HepG2 (cell line): ENCODE data around the gene FBXO5. TPM values are rescaled to one million over a fixed set of nuclear protein-coding genes. Genes with fewer than 3 reads are reported as not detected.
A peak's percentile ranks its signal among the peaks of the same experiment; 100 is the strongest.

Experiments used
- AKNA ChIP-seq: sonication (generic); formaldehyde crosslinking; IDR thresholded peaks from 2 replicates; pipeline ENCODE4 v1.4.0; 2020; ENCODE audit warnings: missing genetic modification reagents, borderline replicate concordance
- DMAP1 ChIP-seq: IDR thresholded peaks from 2 replicates; pipeline ENCODE4 v1.6.1; 2016
- EP300 ChIP-seq, 3 experiments: sonication (generic) in 1 of 3; formaldehyde crosslinking in 1 of 3; IDR thresholded peaks; 2 replicates each; pipeline versions ENCODE4 v1.5.1 to v1.6.1; 2011 to 2020; ENCODE audit warnings: low read depth in 2 of 3, low read length in 2 of 3, borderline replicate concordance in 1 of 3, improper control_type of control experiment in 1 of 3, mild to moderate bottlenecking in 1 of 3, missing genetic modification reagents in 1 of 3, moderate library complexity in 1 of 3
- HNRNPUL1 ChIP-seq: fragments of 200-400 bp; formaldehyde crosslinking; IDR thresholded peaks from 2 replicates; pipeline ENCODE4 v1.6.1; 2017; ENCODE audit warnings: low read depth, mild to moderate bottlenecking, low read length, moderate library complexity
- JUNB ChIP-seq: sonication (generic); formaldehyde crosslinking; IDR thresholded peaks from 2 replicates; pipeline ENCODE4 v1.8.0; 2022; ENCODE audit warnings: missing genetic modification reagents, mild to moderate bottlenecking, borderline replicate concordance
- KDM5B ChIP-seq: sonication (generic); formaldehyde crosslinking; IDR thresholded peaks from 2 replicates; pipeline ENCODE4 v1.4.0; 2020; ENCODE audit warnings: missing genetic modification reagents, mild to moderate bottlenecking, borderline replicate concordance
- MEF2D ChIP-seq: sonication (generic); formaldehyde crosslinking; IDR thresholded peaks from 2 replicates; pipeline ENCODE4 v1.5.1; 2020; ENCODE audit warnings: mild to moderate bottlenecking, missing genetic modification reagents
- PHF8 ChIP-seq: sonication (generic); formaldehyde crosslinking; IDR thresholded peaks from 2 replicates; pipeline ENCODE4 v1.5.0; 2020; ENCODE audit warnings: missing genetic modification reagents
- RELA ChIP-seq: sonication (generic); formaldehyde crosslinking; IDR thresholded peaks from 2 replicates; pipeline ENCODE4 v1.4.0; 2020; ENCODE audit warnings: missing genetic modification reagents
- SNAPC5 ChIP-seq: sonication (generic); formaldehyde crosslinking; IDR thresholded peaks from 2 replicates; pipeline ENCODE4 v1.8.1; 2023; ENCODE audit warnings: mild to moderate bottlenecking, missing genetic modification reagents, borderline replicate concordance
- SP1 ChIP-seq, 2 experiments: fragments of 450-650 bp in 1 of 2; sonication (generic) in 1 of 2; formaldehyde crosslinking in 1 of 2; IDR thresholded peaks; 2 replicates each; pipeline versions ENCODE4 v1.4.0 to v1.6.1; 2016 to 2020; ENCODE audit warnings: missing genetic modification reagents in 1 of 2
- ZBTB25 ChIP-seq: IDR thresholded peaks from 2 replicates; pipeline ENCODE4 v1.6.1; 2018; ENCODE audit warnings: missing genetic modification reagents
- ZNF224 ChIP-seq: sonication (generic); formaldehyde crosslinking; IDR thresholded peaks from 2 replicates; pipeline ENCODE4 v1.5.0; 2020; ENCODE audit warnings: mild to moderate bottlenecking, missing genetic modification reagents
- ZNF317 ChIP-seq: sonication (generic); formaldehyde crosslinking; IDR thresholded peaks from 2 replicates; pipeline ENCODE4 v1.5.0; 2020; ENCODE audit warnings: mild to moderate bottlenecking, missing genetic modification reagents
- ZNF644 ChIP-seq: IDR thresholded peaks from 2 replicates; pipeline ENCODE4 v1.6.1; 2016; ENCODE audit warnings: low read depth
- ZNF788 ChIP-seq: sonication (generic); formaldehyde crosslinking; IDR thresholded peaks from 2 replicates; pipeline ENCODE4 v1.5.0; 2020; ENCODE audit warnings: mild to moderate bottlenecking, missing genetic modification reagents, borderline replicate concordance
- ZNF816 ChIP-seq: sonication (generic); formaldehyde crosslinking; IDR thresholded peaks from 2 replicates; pipeline ENCODE4 v1.8.0; 2022; ENCODE audit warnings: missing genetic modification reagents, mild to moderate bottlenecking, borderline replicate concordance
- polyA plus RNA-seq, 8 experiments: library from polyadenylated mRNA; depleted of rRNA in 3 of 8; stranded (reverse) in 7 of 8; unstranded in 1 of 8; fragments of >200 nt; fragmentation: Illumina TruSeq in 4 of 8; extraction: Trizol in 4 of 8; gene quantifications; 2 replicates each; pipeline versions ENCODE4 v1.2.1 to v1.2.3, GENCODE V29; 2011 to 2016; ENCODE audit warnings: low read depth in 4 of 8, missing spikeins in 1 of 8, mixed read lengths in 1 of 8; ENCODE audit not compliant: insufficient read depth in 1 of 8
- total RNA-seq, 5 experiments: library from RNA; depleted of rRNA; stranded (reverse); fragments of >200 nt; fragmentation: Illumina TruSeq; extraction: Trizol; gene quantifications; 2 replicates each; pipeline ENCODE4 v1.2.3, GENCODE V29; 2016; ENCODE audit warnings: low read depth in 1 of 5
- TF ChIP-seq, protein P1 (sequence below): sonication (generic); formaldehyde crosslinking; conservative IDR thresholded peaks from 2 replicates; pipeline ENCODE4 v1.8.1; 2023; ENCODE audit warnings: missing genetic modification reagents
- TF ChIP-seq, protein P2 (sequence below): IDR thresholded peaks from 2 replicates; pipeline ENCODE4 v1.6.1; 2016; ENCODE audit warnings: missing compliant biosample characterization, missing genetic modification reagents, borderline replicate concordance

The FBXO5 gene
- total and polyA plus RNA-seq, 2 of the 13 experiments (the other 11 are each of a cell fraction or from before 2014, with no cell fraction given): 15.8 to 41.5 TPM

DNA sequence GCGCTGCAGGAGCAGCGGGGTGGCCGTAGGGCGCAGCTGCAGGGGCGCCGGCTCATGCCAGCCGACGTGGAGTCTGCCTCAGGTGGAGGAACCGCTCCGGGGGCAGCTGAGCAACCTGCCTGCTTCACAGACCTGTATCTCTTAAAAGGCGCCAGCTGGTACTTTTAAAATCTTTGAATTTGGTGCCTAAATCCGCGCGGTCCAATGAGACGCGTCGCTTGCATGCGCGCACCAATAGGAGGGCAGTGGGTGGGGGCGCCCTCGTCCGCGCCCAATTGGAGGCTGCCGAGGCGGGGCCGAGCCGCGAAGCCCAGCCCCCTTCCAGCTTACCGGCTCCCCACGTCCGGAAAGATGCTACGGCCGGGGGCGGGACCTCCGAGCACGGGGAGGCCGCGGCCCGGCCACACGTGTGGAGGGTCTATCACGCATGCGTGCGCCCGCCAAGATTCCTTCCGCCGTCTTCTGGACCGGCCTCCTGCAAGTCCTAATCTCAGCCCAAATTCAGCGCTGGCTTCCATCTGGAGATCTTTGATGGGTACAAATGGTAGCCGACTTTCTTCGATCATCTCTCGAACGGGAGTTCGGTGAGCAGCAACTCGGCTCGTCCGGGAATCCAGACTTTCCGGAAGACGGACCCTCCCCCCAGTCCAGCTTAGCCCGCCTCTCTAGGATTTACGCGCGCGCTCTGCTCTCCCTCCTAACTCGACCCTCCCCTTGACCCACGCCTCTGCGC lies at the start of gene FBXO5 (continued):
- TF ChIP-seq, protein P1, sequence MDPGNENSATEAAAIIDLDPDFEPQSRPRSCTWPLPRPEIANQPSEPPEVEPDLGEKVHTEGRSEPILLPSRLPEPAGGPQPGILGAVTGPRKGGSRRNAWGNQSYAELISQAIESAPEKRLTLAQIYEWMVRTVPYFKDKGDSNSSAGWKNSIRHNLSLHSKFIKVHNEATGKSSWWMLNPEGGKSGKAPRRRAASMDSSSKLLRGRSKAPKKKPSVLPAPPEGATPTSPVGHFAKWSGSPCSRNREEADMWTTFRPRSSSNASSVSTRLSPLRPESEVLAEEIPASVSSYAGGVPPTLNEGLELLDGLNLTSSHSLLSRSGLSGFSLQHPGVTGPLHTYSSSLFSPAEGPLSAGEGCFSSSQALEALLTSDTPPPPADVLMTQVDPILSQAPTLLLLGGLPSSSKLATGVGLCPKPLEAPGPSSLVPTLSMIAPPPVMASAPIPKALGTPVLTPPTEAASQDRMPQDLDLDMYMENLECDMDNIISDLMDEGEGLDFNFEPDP: 0 out of 2 replicates have a peak, but pooled peaks have one; percentile 8
- TF ChIP-seq ZNF644 (no peak), ZNF816 (CRISPR knock-in tag) (peak; percentile 94), KDM5B (CRISPR knock-in tag) (peak; percentile 92), PHF8 (peak; percentile 95), SNAPC5 (CRISPR knock-in tag) (no peak), HNRNPUL1 (0 out of 2 replicates have a peak, but pooled peaks have one; percentile 43), JUNB (CRISPR knock-in tag) (0 out of 2 replicates have a peak, but pooled peaks have one; percentile 11), EP300 (IDR thresholded peaks at IDR 0.05; ENCODE audit: low read depth in 2 of 2, low read length in 2 of 2) (0 out of 4 replicates have a peak, but pooled peaks of 1 of the 2 experiments have one; percentile 36), EP300 (CRISPR knock-in tag; IDR thresholded peaks at IDR 0.05; ENCODE audit: borderline replicate concordance) (no peak), RELA (peak; percentile 38; the same call in 1 of the 2 replicates), ZNF317 (CRISPR knock-in tag) (no peak; the same call in 1 of the 2 replicates), ZNF224 (CRISPR knock-in tag) (peak; percentile 95), ZNF788 (CRISPR knock-in tag) (peak; percentile 57; the same call in 1 of the 2 replicates), MEF2D (no peak; the same call in none of the 2 replicates), SP1 (IDR thresholded peaks at IDR 0.05) (peak; percentile 49; the same call in 1 of the 2 replicates), SP1 (CRISPR knock-in tag; IDR thresholded peaks at IDR 0.05) (peak; percentile 95), AKNA (CRISPR knock-in tag) (0 out of 2 replicates have a peak, but pooled peaks have one; percentile 65), DMAP1 (CRISPR knock-in tag) (peak; percentile 98), ZBTB25 (CRISPR knock-in tag) (peak; percentile 15; the same call in 1 of the 2 replicates)
- TF ChIP-seq, protein P2, sequence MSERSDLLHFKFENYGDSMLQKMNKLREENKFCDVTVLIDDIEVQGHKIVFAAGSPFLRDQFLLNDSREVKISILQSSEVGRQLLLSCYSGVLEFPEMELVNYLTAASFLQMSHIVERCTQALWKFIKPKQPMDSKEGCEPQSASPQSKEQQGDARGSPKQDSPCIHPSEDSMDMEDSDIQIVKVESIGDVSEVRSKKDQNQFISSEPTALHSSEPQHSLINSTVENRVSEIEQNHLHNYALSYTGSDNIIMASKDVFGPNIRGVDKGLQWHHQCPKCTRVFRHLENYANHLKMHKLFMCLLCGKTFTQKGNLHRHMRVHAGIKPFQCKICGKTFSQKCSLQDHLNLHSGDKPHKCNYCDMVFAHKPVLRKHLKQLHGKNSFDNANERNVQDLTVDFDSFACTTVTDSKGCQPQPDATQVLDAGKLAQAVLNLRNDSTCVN (CRISPR knock-in tag): peak; percentile 75
